GM12878 (cell line): ENCODE measurements around the gene SLC30A7. TPM values are rescaled to one million over a fixed set of nuclear protein-coding genes. Genes with fewer than 3 reads are reported as not detected.

ENCODE experiments used
- ATAC-seq: fragments of 200-7000 bp; cut with Tn5 transposase; 3 replicates; pipeline ENCODE4 v1.9.1; 2020; ENCODE audit warnings: mild to moderate bottlenecking, moderate library complexity
- BruUV-seq: library from RNA; stranded (reverse); fragments of 400-500 nt; replicated peaks from 2 replicates; lab custom pipeline; 2021; lab: Mats Ljungman, UMichigan
- CTCF ChIA-PET: fragments of 300-600 bp; sonication (Branson Sonifier 250); formaldehyde crosslinking; extraction: SDS; loops from one replicate; lab custom pipeline; 2021; ENCODE audit warnings: inconsistent platforms; lab: Yijun Ruan, JAX
- POLR2A ChIA-PET: fragments of 350-600 bp; formaldehyde crosslinking; extraction: SDS; loops from one replicate; lab custom pipeline; 2021; ENCODE audit warnings: inconsistent platforms; lab: Charles Lee
- RAD21 ChIA-PET: fragments of 300-600 bp; sonication (Branson Sonifier 250); formaldehyde crosslinking; loops from one replicate; lab custom pipeline; 2023; ENCODE audit warnings: antibody characterized with exemption; ENCODE audit not compliant: unreplicated experiment; lab: Charles Lee
- SMC1A ChIA-PET: fragments of 300-600 bp; sonication (Branson Sonifier 250); formaldehyde crosslinking; loops from one replicate; lab custom pipeline; 2023; ENCODE audit not compliant: unreplicated experiment, uncharacterized antibody; lab: Charles Lee
- DNase-seq: peaks from one replicate; pipeline ENCODE4 v3.0.0-alpha.2; 2011; ENCODE audit warnings: low read depth, low spot score
- FAIRE-seq: peaks from 3 replicates; lab custom pipeline; 2011; peaks lifted over from hg19 to GRCh38; lab: Jason Lieb, UNC
- H2AFZ ChIP-seq: 2 replicates; pipeline ENCODE4 v1.6.0; 2011; ENCODE audit warnings: low read depth, low read length, control low read depth; ENCODE audit not compliant: control insufficient read depth
- H3K27ac ChIP-seq: 2 replicates; pipeline ENCODE4 v1.5.1; 2011; ENCODE audit warnings: control low read depth; ENCODE audit not compliant: control insufficient read depth, insufficient read depth
- H3K27me3 ChIP-seq, 2 experiments: replicated peaks in 1 of 2; 2 replicates each; pipeline versions ENCODE4 v1.6.0 to v1.6.1; 2011; ENCODE audit warnings: low read length in 1 of 2; ENCODE audit not compliant: control insufficient read depth in 2 of 2, insufficient read depth in 2 of 2
- H3K36me3 ChIP-seq, 2 experiments: 2 replicates each; pipeline ENCODE4 v1.5.1; 2011; ENCODE audit warnings: low read length in 1 of 2; ENCODE audit not compliant: control insufficient read depth in 2 of 2, insufficient read depth in 2 of 2
- H3K4me1 ChIP-seq: 2 replicates; pipeline ENCODE4 v1.6.1; 2011; ENCODE audit warnings: mild to moderate bottlenecking, low read length, moderate library complexity, mixed read lengths; ENCODE audit not compliant: control insufficient read depth, insufficient read depth
- H3K4me2 ChIP-seq: 2 replicates; pipeline ENCODE4 v1.6.0; 2011; ENCODE audit warnings: control low read depth; ENCODE audit not compliant: control insufficient read depth, insufficient read depth
- H3K4me3 ChIP-seq: fragments of 200-600 bp; sonication (generic); 2 replicates; pipeline ENCODE4 v1.5.1; 2016
- H3K79me2 ChIP-seq: 2 replicates; pipeline ENCODE4 v1.6.0; 2011; ENCODE audit warnings: low read length; ENCODE audit not compliant: control insufficient read depth, insufficient read depth
- H3K9ac ChIP-seq: 2 replicates; pipeline ENCODE4 v1.8.0; 2011; ENCODE audit warnings: low read length, control low read depth, mixed read lengths; ENCODE audit not compliant: control insufficient read depth, insufficient read depth
- H3K9me3 ChIP-seq: replicated peaks from 3 replicates; pipeline ENCODE4 v1.5.1; 2011; ENCODE audit warnings: mild to moderate bottlenecking, low read length; ENCODE audit not compliant: control insufficient read depth, insufficient read depth
- H4K20me1 ChIP-seq: 2 replicates; pipeline ENCODE4 v1.6.0; 2011; ENCODE audit not compliant: control insufficient read depth, insufficient read depth
- CBX5 ChIP-seq: sonication (generic); IDR thresholded peaks from 2 replicates; pipeline ENCODE4 v1.6.1; 2016; ENCODE audit warnings: low read depth, moderate library complexity, mild to moderate bottlenecking, inconsistent platforms
- CHD1 ChIP-seq: IDR thresholded peaks from 2 replicates; pipeline ENCODE4 v1.6.1; 2012; ENCODE audit warnings: low read depth, low read length, improper control_type of control experiment
- CREM ChIP-seq: IDR thresholded peaks from 2 replicates; pipeline ENCODE4 v1.6.1; 2014; ENCODE audit warnings: antibody characterized with exemption, low read depth
- EED ChIP-seq: sonication (generic); IDR thresholded peaks from 2 replicates; pipeline ENCODE4 v1.6.1; 2016; ENCODE audit warnings: antibody characterized with exemption, low read depth
- ETV6 ChIP-seq, 2 experiments: fragments of 450-650 bp in 1 of 2; IDR thresholded peaks in 1 of 2; conservative IDR thresholded peaks in 1 of 2; 2 replicates each; pipeline ENCODE4 v1.6.1; 2014; ENCODE audit warnings: antibody characterized with exemption in 1 of 2, borderline replicate concordance in 1 of 2, low read depth in 1 of 2, mild to moderate bottlenecking in 1 of 2, moderate library complexity in 1 of 2
- GABPA ChIP-seq: IDR thresholded peaks from 2 replicates; pipeline ENCODE4 v1.6.1; 2014; ENCODE audit warnings: antibody characterized with exemption, low read depth, mild to moderate bottlenecking, inconsistent platforms
- HDAC6 ChIP-seq: fragments of 200-600 bp; sonication (generic); IDR thresholded peaks from one replicate; pipeline ENCODE4 v1.8.0; 2017; ENCODE audit warnings: antibody characterized with exemption; ENCODE audit not compliant: unreplicated experiment
- KLF5 ChIP-seq: fragments of 450-650 bp; IDR thresholded peaks from 2 replicates; pipeline ENCODE4 v1.6.1; 2014; ENCODE audit warnings: mild to moderate bottlenecking; ENCODE audit not compliant: partially characterized antibody
- MXI1 ChIP-seq: fragments of 150-350 bp; IDR thresholded peaks from 2 replicates; pipeline ENCODE4 v1.6.1; 2011; ENCODE audit warnings: low read depth, mild to moderate bottlenecking, inconsistent platforms, low read length, improper control_type of control experiment
- NR2F1 ChIP-seq: fragments of 450-650 bp; conservative IDR thresholded peaks from 2 replicates; pipeline ENCODE4 v1.6.1; 2017; ENCODE audit warnings: mild to moderate bottlenecking
- RB1 ChIP-seq: fragments of 450-650 bp; formaldehyde crosslinking; IDR thresholded peaks from 2 replicates; pipeline ENCODE4 v1.6.1; 2017; ENCODE audit warnings: mild to moderate bottlenecking, borderline replicate concordance
- SIX5 ChIP-seq: IDR thresholded peaks from 2 replicates; pipeline ENCODE4 v1.6.1; 2011; ENCODE audit warnings: mild to moderate bottlenecking, low read depth, low read length, moderate library complexity; ENCODE audit not compliant: severe bottlenecking
- SP1 ChIP-seq: IDR thresholded peaks from one replicate; pipeline ENCODE4 v1.6.1; 2011; ENCODE audit warnings: low read depth, low read length
- TARDBP ChIP-seq: IDR thresholded peaks from 2 replicates; pipeline ENCODE4 v1.6.1; 2016; ENCODE audit warnings: borderline replicate concordance
- YY1 ChIP-seq: IDR thresholded peaks from 2 replicates; pipeline ENCODE4 v1.6.1; 2011; ENCODE audit warnings: low read depth, mild to moderate bottlenecking, low read length
- ZNF217 ChIP-seq: fragments of 450-650 bp; IDR thresholded peaks from 2 replicates; pipeline ENCODE4 v1.6.1; 2017; ENCODE audit warnings: antibody characterized with exemption, mild to moderate bottlenecking
- ZNF24 ChIP-seq: fragments of 450-650 bp; IDR thresholded peaks from 2 replicates; pipeline ENCODE4 v1.6.1; 2017; ENCODE audit warnings: antibody characterized with exemption, mild to moderate bottlenecking
- WGBS: methylation state at CpG from one replicate; pipeline ENCODE4 v1.1.6; 2016; ENCODE audit warnings: low lambda C conversion rate; ENCODE audit not compliant: insufficient replicate concordance, insufficient coverage; ENCODE audit errors: missing lambda C conversion rate; 5-methylcytosine and 5-hydroxymethylcytosine counted together
- in situ Hi-C: fragments of 300-500 bp; cut with MboI; formaldehyde crosslinking; loops from 9 replicates; pipeline ENCODE4 v1.14.3; 2018; ENCODE audit warnings: mixed read lengths
- intact Hi-C: fragments of 100-400 bp; cut with micrococcal nuclease; formaldehyde crosslinking; loops from one replicate; pipeline ENCODE4 v1.14.2; 2022; ENCODE audit not compliant: unreplicated experiment
- polyA plus RNA-seq, 11 experiments: library from polyadenylated mRNA; depleted of rRNA in 4 of 11; unstranded in 6 of 11; stranded (reverse) in 5 of 11; fragments of >200 nt; fragmentation: Nextera tagmentation in 4 of 11; fragmentation: Illumina TruSeq in 1 of 11; extraction: Ambion mirVana in 4 of 11; extraction: Trizol in 1 of 11; gene quantifications; 1 replicate in 1 of 11; 2 replicates in 10 of 11; pipeline versions ENCODE4 v1.2.1 to v1.2.3, GENCODE V29; 2011 to 2016; ENCODE audit warnings: inconsistent platforms in 2 of 11, missing spikeins in 2 of 11, low read depth in 1 of 11
- total RNA-seq, 4 experiments: library from RNA; depleted of rRNA in 3 of 4; stranded (reverse); fragments of >200 nt in 3 of 4; fragmentation: Illumina TruSeq in 1 of 4; extraction: Trizol in 1 of 4; gene quantifications; 2 replicates each; pipeline versions ENCODE4 v1.2.1 to v1.2.3, GENCODE V29; 2013 to 2021
- TF ChIP-seq, protein P1 (sequence below): fragments of 450-650 bp; IDR thresholded peaks from 2 replicates; pipeline ENCODE4 v1.6.1; 2017; ENCODE audit warnings: mild to moderate bottlenecking, low read depth, inconsistent platforms; ENCODE audit not compliant: poor library complexity, severe bottlenecking
- TF ChIP-seq, protein P2 (sequence below): fragments of 450-650 bp; IDR thresholded peaks from 2 replicates; pipeline ENCODE4 v1.6.1; 2017; ENCODE audit warnings: antibody characterized with exemption, mild to moderate bottlenecking, moderate library complexity

SLC30A7 gene
- total and polyA plus RNA-seq, 10 of the 15 experiments (the other 5 are each of a cell fraction or from before 2014, with no cell fraction given) = 4.4 to 23.3 (median 16.9) TPM

DNA sequence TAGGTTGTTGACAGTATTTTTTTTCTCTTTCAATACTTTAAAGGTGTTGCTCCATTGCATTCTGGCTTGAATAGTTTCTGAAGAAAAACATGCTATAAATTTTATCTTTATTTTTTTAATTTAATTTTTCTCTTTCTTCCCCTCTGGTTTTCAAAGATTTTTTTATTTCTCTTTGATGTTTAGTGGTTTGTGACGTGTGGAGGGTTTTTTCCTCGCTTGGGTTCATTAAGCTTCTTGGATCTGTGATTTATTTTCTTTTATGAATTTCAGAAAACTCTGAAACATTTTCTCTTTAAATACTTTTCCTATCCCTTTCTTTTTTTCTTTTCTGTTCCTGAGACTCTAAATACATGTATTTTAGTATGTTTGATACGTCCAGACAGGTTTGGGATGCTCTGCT is 9.3 kb downstream of the SLC30A7 start:
- CTCF ChIA-PET = interaction anchor here (1.1 to 1.3 kb wide), 2 partner anchors 383 to 533 kb away, joined by 3 to 4 read pairs; no protein-coding TSS in a partner anchor
- Histone ChIP-seq H3K4me1 (no peaks in the 10 kb centered on the region), H3K4me2 (no peak overlapping the region), H3K36me3 (peaks cover 3 to 28% of the 10 kb centered on the region in 2 experiments), H3K4me3 (no peak overlapping the region), H3K27ac (no peak overlapping the region), H3K9ac (no peak overlapping the region), H3K9me3 (no peaks in the 10 kb centered on the region; the same call in 1 of the 3 replicates), H4K20me1 (no peaks in the 10 kb centered on the region), H3K27me3 (no peaks in the 10 kb centered on the region), H2AFZ (no peak overlapping the region), H3K79me2 (peaks cover 4% of the 10 kb centered on the region)
- in situ Hi-C loops (no loop called here), intact Hi-C loops (no loop called here)
- SMC1A ChIA-PET = interaction anchor here (0.7 to 1.6 kb wide), 3 partner anchors 12 to 38 kb away, joined by 3 to 4 read pairs (median 3); no protein-coding TSS in a partner anchor
- DNase-seq (no peak), ATAC-seq (no peak), FAIRE-seq (no peak)
- POLR2A ChIA-PET = interaction anchor here (1.3 kb wide), 1 partner anchor 10 kb away, joined by 4 read pairs; no protein-coding TSS in a partner anchor
- TF ChIP-seq KLF5 (no peak), HDAC6 (no peak), SP1 (no peak), EED (no peak), CREM (no peak), CBX5 (no peak), RB1 (no peak), ZNF24 (no peak), ZNF217 (no peak), ETV6 (conservative IDR thresholded peaks at IDR 0.05 in 1 of 2, IDR thresholded peaks at IDR 0.05 in 1 of 2; ENCODE audit: borderline replicate concordance in 1 of 2, low read depth in 1 of 2) (no peak), CHD1 (no peak), SIX5 (no peak), NR2F1 (no peak), MXI1 (no peak), YY1 (no peak), TARDBP (no peak), GABPA (no peak)
- TF ChIP-seq, protein P1, sequence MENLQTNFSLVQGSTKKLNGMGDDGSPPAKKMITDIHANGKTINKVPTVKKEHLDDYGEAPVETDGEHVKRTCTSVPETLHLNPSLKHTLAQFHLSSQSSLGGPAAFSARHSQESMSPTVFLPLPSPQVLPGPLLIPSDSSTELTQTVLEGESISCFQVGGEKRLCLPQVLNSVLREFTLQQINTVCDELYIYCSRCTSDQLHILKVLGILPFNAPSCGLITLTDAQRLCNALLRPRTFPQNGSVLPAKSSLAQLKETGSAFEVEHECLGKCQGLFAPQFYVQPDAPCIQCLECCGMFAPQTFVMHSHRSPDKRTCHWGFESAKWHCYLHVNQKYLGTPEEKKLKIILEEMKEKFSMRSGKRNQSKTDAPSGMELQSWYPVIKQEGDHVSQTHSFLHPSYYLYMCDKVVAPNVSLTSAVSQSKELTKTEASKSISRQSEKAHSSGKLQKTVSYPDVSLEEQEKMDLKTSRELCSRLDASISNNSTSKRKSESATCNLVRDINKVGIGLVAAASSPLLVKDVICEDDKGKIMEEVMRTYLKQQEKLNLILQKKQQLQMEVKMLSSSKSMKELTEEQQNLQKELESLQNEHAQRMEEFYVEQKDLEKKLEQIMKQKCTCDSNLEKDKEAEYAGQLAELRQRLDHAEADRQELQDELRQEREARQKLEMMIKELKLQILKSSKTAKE = no peak
- TF ChIP-seq, protein P2, sequence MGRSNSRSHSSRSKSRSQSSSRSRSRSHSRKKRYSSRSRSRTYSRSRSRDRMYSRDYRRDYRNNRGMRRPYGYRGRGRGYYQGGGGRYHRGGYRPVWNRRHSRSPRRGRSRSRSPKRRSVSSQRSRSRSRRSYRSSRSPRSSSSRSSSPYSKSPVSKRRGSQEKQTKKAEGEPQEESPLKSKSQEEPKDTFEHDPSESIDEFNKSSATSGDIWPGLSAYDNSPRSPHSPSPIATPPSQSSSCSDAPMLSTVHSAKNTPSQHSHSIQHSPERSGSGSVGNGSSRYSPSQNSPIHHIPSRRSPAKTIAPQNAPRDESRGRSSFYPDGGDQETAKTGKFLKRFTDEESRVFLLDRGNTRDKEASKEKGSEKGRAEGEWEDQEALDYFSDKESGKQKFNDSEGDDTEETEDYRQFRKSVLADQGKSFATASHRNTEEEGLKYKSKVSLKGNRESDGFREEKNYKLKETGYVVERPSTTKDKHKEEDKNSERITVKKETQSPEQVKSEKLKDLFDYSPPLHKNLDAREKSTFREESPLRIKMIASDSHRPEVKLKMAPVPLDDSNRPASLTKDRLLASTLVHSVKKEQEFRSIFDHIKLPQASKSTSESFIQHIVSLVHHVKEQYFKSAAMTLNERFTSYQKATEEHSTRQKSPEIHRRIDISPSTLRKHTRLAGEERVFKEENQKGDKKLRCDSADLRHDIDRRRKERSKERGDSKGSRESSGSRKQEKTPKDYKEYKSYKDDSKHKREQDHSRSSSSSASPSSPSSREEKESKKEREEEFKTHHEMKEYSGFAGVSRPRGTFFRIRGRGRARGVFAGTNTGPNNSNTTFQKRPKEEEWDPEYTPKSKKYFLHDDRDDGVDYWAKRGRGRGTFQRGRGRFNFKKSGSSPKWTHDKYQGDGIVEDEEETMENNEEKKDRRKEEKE = no peak
- BruUV-seq = no TSS peak
- RAD21 ChIA-PET = no interaction called here
- WGBS = 100% methylated on average over 3 of the region's 3 CpGs
